GM23248 (cell line): ENCODE results near the gene DRG2. TPM values are rescaled to one million over a fixed set of nuclear protein-coding genes. Genes with fewer than 3 reads are reported as not detected.

ENCODE experiments used
- DNase-seq: peaks from one replicate; pipeline ENCODE4 v3.0.0-alpha.2; 2015
- H2AFZ ChIP-seq: fragments of 200-600 bp; sonication (generic); 2 replicates; pipeline ENCODE4 v1.6.1; 2016; ENCODE audit warnings: antibody characterized with exemption
- H3F3A ChIP-seq: fragments of 200-600 bp; sonication (generic); 2 replicates; pipeline ENCODE4 v1.6.1; 2016; ENCODE audit warnings: mild to moderate bottlenecking, antibody characterized with exemption, mixed run types; ENCODE audit not compliant: insufficient read depth
- H3K27ac ChIP-seq: fragments of 200-600 bp; sonication (generic); 2 replicates; pipeline ENCODE4 v1.5.1; 2016; ENCODE audit warnings: mild to moderate bottlenecking
- H3K27me3 ChIP-seq: fragments of 200-600 bp; sonication (generic); replicated peaks from 2 replicates; pipeline ENCODE4 v1.6.1; 2016; ENCODE audit warnings: mild to moderate bottlenecking; ENCODE audit not compliant: insufficient read depth
- H3K36me3 ChIP-seq: fragments of 200-600 bp; sonication (generic); 2 replicates; pipeline ENCODE4 v1.6.1; 2016; ENCODE audit warnings: low read depth, mild to moderate bottlenecking
- H3K4me1 ChIP-seq: fragments of 200-600 bp; sonication (generic); 2 replicates; pipeline ENCODE4 v1.6.1; 2016; ENCODE audit warnings: mild to moderate bottlenecking; ENCODE audit not compliant: insufficient read depth
- H3K4me2 ChIP-seq: fragments of 200-600 bp; sonication (generic); one replicate; pipeline ENCODE4 v1.6.1; 2016; ENCODE audit warnings: mild to moderate bottlenecking; ENCODE audit not compliant: unreplicated experiment
- H3K4me3 ChIP-seq: fragments of 200-600 bp; sonication (generic); 2 replicates; pipeline ENCODE4 v1.5.1; 2016; ENCODE audit warnings: mild to moderate bottlenecking
- H3K79me2 ChIP-seq: fragments of 200-600 bp; sonication (generic); 2 replicates; pipeline ENCODE4 v1.6.1; 2016; ENCODE audit warnings: mild to moderate bottlenecking; ENCODE audit not compliant: insufficient read depth
- H3K9ac ChIP-seq: fragments of 200-600 bp; sonication (generic); 2 replicates; pipeline ENCODE4 v1.6.1; 2016; ENCODE audit warnings: mild to moderate bottlenecking
- H3K9me2 ChIP-seq: fragments of 200-600 bp; sonication (generic); 2 replicates; pipeline ENCODE4 v1.6.1; 2016; ENCODE audit warnings: mixed run types, mild to moderate bottlenecking, moderate library complexity; ENCODE audit not compliant: insufficient read depth
- H3K9me3 ChIP-seq: fragments of 200-600 bp; sonication (generic); one replicate; pipeline ENCODE4 v1.6.1; 2017; ENCODE audit warnings: low read depth
- H4K20me1 ChIP-seq: fragments of 200-600 bp; sonication (generic); 2 replicates; pipeline ENCODE4 v1.6.0; 2016; ENCODE audit not compliant: insufficient read depth
- EZH2 ChIP-seq: fragments of 200-600 bp; sonication (generic); IDR thresholded peaks from 2 replicates; pipeline ENCODE4 v1.6.1; 2018; ENCODE audit warnings: antibody characterized with exemption, mild to moderate bottlenecking; ENCODE audit not compliant: insufficient read depth, poor library complexity, severe bottlenecking
- EZH2phosphoT487 ChIP-seq: fragments of 200-600 bp; sonication (generic); IDR thresholded peaks from 2 replicates; pipeline ENCODE4 v1.6.1; 2018; ENCODE audit warnings: antibody characterized with exemption, moderate library complexity, mild to moderate bottlenecking, low read depth; ENCODE audit not compliant: insufficient read depth
- WGBS, 2 experiments: methylation state at CpG; one replicate each; pipeline ENCODE4 v1.1.6; 2015 to 2017; ENCODE audit warnings: low lambda C conversion rate in 2 of 2, low coverage in 1 of 2; ENCODE audit errors: missing lambda C conversion rate in 2 of 2; 5-methylcytosine and 5-hydroxymethylcytosine counted together
- in situ Hi-C: fragments of 300-500 bp; cut with MboI; formaldehyde crosslinking; loops from 2 replicates; pipeline ENCODE4 v1.15.0; 2020
- polyA plus RNA-seq: library from polyadenylated mRNA; unstranded; fragments of >200 nt; fragmentation: Nextera tagmentation; extraction: Ambion mirVana; gene quantifications from 2 replicates; pipeline ENCODE4 v1.2.1, GENCODE V29; 2016
- total RNA-seq: library from RNA; depleted of rRNA; stranded (reverse); fragments of >200 nt; shearing (Covaris generic); gene quantifications from 2 replicates; pipeline ENCODE4 v1.2.3, GENCODE V29; 2014

Gene DRG2
- total and polyA plus RNA-seq, 2 experiments from 2014 or later: 34.6 to 51.0 TPM

- Histone ChIP-seq H2AFZ (no peak overlapping the region), H3K9me2 (no peaks in the 10 kb centered on the region), H3K79me2 (no peaks in the 10 kb centered on the region), H3K9ac (no peak overlapping the region), H3K27me3 (no peaks in the 10 kb centered on the region), H3K27ac (no peak overlapping the region), H4K20me1 (no peaks in the 10 kb centered on the region), H3K4me3 (no peak overlapping the region), H3K9me3 (no peaks in the 10 kb centered on the region), H3K36me3 (no peaks in the 10 kb centered on the region), H3K4me1 (no peaks in the 10 kb centered on the region), H3F3A (no peaks in the 10 kb centered on the region), H3K4me2 (no peak overlapping the region)
- 87 to 94% methylated on average over 3 of the region's 4 CpGs for WGBS, 2 experiments
- in situ Hi-C loops: no loop called here
- DNase-seq: no peak
- no peak for TF ChIP-seq EZH2
- TF ChIP-seq EZH2phosphoT487: no peak
These were observed 22.9 kb downstream of the DRG2 start for GRCh38 chr17:18110636-18111145.

DNA sequence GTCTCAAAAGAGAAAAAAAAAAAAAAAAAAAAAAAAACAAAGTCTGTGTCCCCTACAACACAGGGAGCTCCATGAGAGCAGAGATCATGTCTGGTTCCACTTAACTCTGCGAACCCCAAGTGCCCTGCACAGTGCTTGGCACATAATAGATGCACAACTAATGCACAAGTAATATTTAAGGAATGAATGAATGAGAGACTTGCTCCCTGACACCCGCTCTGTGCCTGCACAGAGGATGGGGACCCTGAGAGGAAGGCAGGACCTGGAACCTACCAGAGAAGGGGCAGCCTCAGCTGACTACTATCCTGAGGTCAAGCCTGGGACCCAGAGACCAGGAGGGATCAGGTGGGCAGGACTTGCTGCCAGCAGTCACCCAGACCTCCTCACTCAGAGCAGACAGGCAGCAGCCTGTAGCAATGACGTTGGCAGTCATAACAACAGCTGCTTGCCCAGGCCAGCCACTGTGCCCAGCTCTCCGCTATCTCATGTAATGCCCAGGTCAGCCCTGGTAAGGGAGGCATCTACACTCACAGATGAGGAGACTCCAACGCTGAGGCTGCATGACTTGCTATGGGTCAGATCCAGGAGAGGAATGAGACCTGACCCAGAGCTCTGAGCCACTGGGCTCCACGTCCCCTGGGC lies 23.7 kb downstream of the DRG2 start:
- no peak overlapping the region for H3K27ac ChIP-seq
- H3K4me2 ChIP-seq: no peak overlapping the region
- no peak for DNase-seq
- no peaks in the 10 kb centered on the region for H4K20me1 ChIP-seq
- in situ Hi-C loops: no loop called here
- no peaks in the 10 kb centered on the region for H3K9me2 ChIP-seq
- no peaks in the 10 kb centered on the region for H3K79me2 ChIP-seq
- no peak overlapping the region for H3K9ac ChIP-seq
- H3K4me1 ChIP-seq: no peaks in the 10 kb centered on the region
- no peak overlapping the region for H2AFZ ChIP-seq
- no peaks in the 10 kb centered on the region for H3K36me3 ChIP-seq
- TF ChIP-seq EZH2: no peak
- no peak for TF ChIP-seq EZH2phosphoT487
- no peaks in the 10 kb centered on the region for H3F3A ChIP-seq
- 60 to 64% methylated on average over 6 of the region's 6 CpGs for WGBS, 2 experiments
- H3K27me3 ChIP-seq: no peaks in the 10 kb centered on the region
- no peaks in the 10 kb centered on the region for H3K9me3 ChIP-seq
- no peak overlapping the region for H3K4me3 ChIP-seq

DNA sequence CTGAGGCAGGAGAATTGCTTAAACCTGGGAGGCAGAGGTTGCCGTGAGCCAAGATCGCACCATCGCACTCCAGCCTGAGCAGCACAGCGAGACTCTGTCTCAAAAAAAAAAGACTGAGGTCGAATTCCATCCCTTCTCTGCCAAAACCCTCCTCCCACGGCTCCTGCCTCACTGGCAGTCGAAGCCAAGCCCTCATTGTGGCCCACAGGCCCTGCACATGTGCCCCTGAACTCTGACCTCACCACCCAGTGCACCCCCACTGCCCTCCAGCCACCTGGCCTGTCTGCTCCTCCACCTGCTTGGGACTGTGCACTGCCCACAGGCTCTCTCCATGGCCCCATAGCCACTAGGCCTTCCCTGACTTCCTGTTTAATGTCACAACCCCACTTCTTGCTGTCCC lies 27.8 kb downstream of the DRG2 start:
- Histone ChIP-seq H3K36me3 (no peaks in the 10 kb centered on the region), H3K4me2 (no peak overlapping the region), H3K27me3 (no peaks in the 10 kb centered on the region), H3K27ac (no peak overlapping the region), H3K9ac (no peak overlapping the region), H3K9me2 (no peaks in the 10 kb centered on the region), H3K4me1 (no peaks in the 10 kb centered on the region), H4K20me1 (no peaks in the 10 kb centered on the region), H3F3A (no peaks in the 10 kb centered on the region), H3K4me3 (no peak overlapping the region), H3K79me2 (no peaks in the 10 kb centered on the region), H3K9me3 (no peaks in the 10 kb centered on the region), H2AFZ (no peak overlapping the region)
- in situ Hi-C loops: no loop called here
- TF ChIP-seq EZH2 (no peak), EZH2phosphoT487 (no peak)
- DNase-seq: no peak
- 66 to 71% methylated on average over 7 of the region's 7 CpGs for WGBS, 2 experiments

DNA sequence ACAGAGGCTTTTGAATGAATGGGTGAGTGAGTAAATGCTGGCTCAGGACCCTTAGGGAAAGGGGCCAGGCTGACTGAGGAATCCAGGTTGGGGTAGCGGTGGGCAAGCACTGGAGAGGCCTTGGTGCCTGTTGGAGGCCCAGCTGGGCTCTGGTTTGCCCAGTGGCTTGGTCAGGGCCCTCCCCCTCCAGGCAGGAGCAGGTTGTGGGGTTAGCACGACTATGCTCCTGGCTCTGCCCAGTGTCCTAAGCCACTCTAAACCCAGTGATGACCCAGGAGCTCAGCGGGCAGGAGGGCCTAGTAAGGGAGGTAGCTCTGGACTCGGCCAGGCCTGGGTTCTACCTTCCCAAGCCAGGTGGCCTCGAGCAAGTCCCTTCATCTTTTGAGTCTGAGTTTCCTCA lies 28.3 kb downstream of the DRG2 start:
- Histone ChIP-seq H3K4me1 (no peaks in the 10 kb centered on the region), H2AFZ (no peak overlapping the region)

More for the DNA sequence above, 28.3 kb downstream of the DRG2 start:
- H3K9me2 ChIP-seq: no peaks in the 10 kb centered on the region
- no peaks in the 10 kb centered on the region for H3K79me2 ChIP-seq
- no peak for DNase-seq
- in situ Hi-C loops: no loop called here
- H3K9ac ChIP-seq: no peak overlapping the region
- TF ChIP-seq EZH2phosphoT487 (no peak), EZH2 (no peak)
- no peaks in the 10 kb centered on the region for H4K20me1 ChIP-seq
- no peak overlapping the region for H3K4me2 ChIP-seq
- no peaks in the 10 kb centered on the region for H3K9me3 ChIP-seq
- no peaks in the 10 kb centered on the region for H3K27me3 ChIP-seq
- H3K36me3 ChIP-seq: no peaks in the 10 kb centered on the region
- H3K27ac ChIP-seq: no peak overlapping the region
- H3F3A ChIP-seq: no peaks in the 10 kb centered on the region
- H3K4me3 ChIP-seq: no peak overlapping the region
- 59 to 60% methylated on average over 5 of the region's 5 CpGs for WGBS, 2 experiments
